Ovary (tissue), 3 donors: ENCODE results near the gene NPAS3.

Experiments used
- CTCF ChIP-seq, 3 donors: fragments of 450-650 bp in 2 of 3; fragments of 200-600 bp in 1 of 3; IDR thresholded peaks; one replicate each; pipeline versions ENCODE4 v1.5.1 to v1.8.0; 2016 to 2022; ENCODE audit warnings: antibody characterized with exemption in 3 of 3, mild to moderate bottlenecking in 1 of 3
- EP300 ChIP-seq: sonication (generic); formaldehyde crosslinking; IDR thresholded peaks from one replicate; pipeline ENCODE4 v1.6.1; 2017; ENCODE audit warnings: antibody characterized with exemption
- POLR2A ChIP-seq: fragments of 450-650 bp; IDR thresholded peaks from one replicate; pipeline ENCODE4 v1.6.1; 2017; ENCODE audit warnings: antibody characterized with exemption, mild to moderate bottlenecking, moderate library complexity
- donor health status: DM: no; HTN: no; CAD: no.

- no peak for TF ChIP-seq CTCF (IDR thresholded peaks at IDR 0.05)
- TF ChIP-seq POLR2A: no peak
- no peak for TF ChIP-seq EP300
Measured at GRCh38 chr14:33792009-33792719, 853.5 kb downstream of the NPAS3 start.
